GM19438 (cell line): ENCODE results near the gene FOXK1.

Experiments
- ATAC-seq: cut with Tn5 transposase; IDR thresholded peaks from one replicate; pipeline ENCODE4 v1.9.1; 2021; ENCODE audit warnings: low read depth; ENCODE audit not compliant: unreplicated experiment

FOXK1 gene

GRCh38 chr7:4814433-4814832, 132.3 kb downstream of the FOXK1 start:
- ATAC-seq: no peak

- no peak for ATAC-seq
Measured at GRCh38 chr7:4815121-4815520, 133.0 kb downstream of the FOXK1 start.

- ATAC-seq: no peak
Measured at GRCh38 chr7:4815609-4816418, 133.7 kb downstream of the FOXK1 start.

- no peak for ATAC-seq
Measured at GRCh38 chr7:4816419-4817080, 134.5 kb downstream of the FOXK1 start.

GRCh38 chr7:4817178-4817901, 135.2 kb downstream of the FOXK1 start:
- no peak for ATAC-seq

GRCh38 chr7:4818000-4818794, 136.1 kb downstream of the FOXK1 start:
- ATAC-seq: no peak

GRCh38 chr7:4819560-4820404, 137.7 kb downstream of the FOXK1 start:
- ATAC-seq: no peak

GRCh38 chr7:4820405-4820966, 138.4 kb downstream of the FOXK1 start:
- ATAC-seq: no peak
